ENCODE measurements around the gene RETREG3. TPM values are rescaled to one million over a fixed set of nuclear protein-coding genes. Genes with fewer than 3 reads are reported as not detected.
A peak's percentile ranks its signal among the peaks of the same experiment; 100 is the strongest.

The RETREG3 gene
- total and polyA plus RNA-seq, 9 of the 15 experiments (the other 6 are each of a cell fraction or from before 2014, with no cell fraction given), result 4.1 to 39.0 (median 16.9) TPM

DNA sequence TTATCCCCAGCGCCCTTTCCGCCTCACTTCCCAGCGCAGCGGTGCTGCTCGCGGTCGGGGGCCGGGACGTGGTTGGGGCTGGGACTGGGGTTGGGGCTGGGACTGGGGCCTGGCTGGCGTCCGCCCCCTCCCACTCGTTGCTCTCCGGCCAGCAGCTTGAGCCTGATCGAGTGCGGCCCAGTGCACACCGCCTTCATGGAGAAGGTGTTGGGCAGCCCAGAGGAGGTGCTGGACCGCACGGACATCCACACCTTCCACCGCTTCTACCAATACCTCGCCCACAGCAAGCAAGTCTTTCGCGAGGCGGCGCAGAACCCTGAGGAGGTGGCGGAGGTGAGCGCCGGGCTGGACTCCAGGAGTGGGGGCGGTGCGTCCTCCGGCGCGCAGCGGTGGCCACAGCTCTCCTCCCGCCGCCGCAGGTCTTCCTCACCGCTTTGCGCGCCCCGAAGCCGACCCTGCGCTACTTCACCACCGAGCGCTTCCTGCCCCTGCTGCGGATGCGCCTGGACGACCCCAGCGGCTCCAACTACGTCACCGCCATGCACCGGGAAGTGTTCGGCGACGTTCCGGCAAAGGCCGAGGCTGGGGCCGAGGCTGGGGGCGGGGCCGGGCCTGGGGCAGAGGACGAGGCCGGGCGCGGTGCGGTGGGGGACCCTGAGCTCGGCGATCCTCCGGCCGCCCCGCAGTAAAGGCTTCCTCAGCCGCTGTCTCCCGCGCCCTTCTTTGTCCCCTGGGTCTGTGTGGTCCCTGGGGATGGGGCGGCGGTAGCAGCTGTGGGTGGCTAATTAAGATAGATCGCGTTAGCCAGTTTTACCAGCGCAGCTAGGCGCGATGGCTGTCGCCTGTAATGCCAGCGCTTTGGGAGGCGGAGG is 54.7 kb downstream of the RETREG3 start (continued):
- TF ChIP-seq, protein P1, sequence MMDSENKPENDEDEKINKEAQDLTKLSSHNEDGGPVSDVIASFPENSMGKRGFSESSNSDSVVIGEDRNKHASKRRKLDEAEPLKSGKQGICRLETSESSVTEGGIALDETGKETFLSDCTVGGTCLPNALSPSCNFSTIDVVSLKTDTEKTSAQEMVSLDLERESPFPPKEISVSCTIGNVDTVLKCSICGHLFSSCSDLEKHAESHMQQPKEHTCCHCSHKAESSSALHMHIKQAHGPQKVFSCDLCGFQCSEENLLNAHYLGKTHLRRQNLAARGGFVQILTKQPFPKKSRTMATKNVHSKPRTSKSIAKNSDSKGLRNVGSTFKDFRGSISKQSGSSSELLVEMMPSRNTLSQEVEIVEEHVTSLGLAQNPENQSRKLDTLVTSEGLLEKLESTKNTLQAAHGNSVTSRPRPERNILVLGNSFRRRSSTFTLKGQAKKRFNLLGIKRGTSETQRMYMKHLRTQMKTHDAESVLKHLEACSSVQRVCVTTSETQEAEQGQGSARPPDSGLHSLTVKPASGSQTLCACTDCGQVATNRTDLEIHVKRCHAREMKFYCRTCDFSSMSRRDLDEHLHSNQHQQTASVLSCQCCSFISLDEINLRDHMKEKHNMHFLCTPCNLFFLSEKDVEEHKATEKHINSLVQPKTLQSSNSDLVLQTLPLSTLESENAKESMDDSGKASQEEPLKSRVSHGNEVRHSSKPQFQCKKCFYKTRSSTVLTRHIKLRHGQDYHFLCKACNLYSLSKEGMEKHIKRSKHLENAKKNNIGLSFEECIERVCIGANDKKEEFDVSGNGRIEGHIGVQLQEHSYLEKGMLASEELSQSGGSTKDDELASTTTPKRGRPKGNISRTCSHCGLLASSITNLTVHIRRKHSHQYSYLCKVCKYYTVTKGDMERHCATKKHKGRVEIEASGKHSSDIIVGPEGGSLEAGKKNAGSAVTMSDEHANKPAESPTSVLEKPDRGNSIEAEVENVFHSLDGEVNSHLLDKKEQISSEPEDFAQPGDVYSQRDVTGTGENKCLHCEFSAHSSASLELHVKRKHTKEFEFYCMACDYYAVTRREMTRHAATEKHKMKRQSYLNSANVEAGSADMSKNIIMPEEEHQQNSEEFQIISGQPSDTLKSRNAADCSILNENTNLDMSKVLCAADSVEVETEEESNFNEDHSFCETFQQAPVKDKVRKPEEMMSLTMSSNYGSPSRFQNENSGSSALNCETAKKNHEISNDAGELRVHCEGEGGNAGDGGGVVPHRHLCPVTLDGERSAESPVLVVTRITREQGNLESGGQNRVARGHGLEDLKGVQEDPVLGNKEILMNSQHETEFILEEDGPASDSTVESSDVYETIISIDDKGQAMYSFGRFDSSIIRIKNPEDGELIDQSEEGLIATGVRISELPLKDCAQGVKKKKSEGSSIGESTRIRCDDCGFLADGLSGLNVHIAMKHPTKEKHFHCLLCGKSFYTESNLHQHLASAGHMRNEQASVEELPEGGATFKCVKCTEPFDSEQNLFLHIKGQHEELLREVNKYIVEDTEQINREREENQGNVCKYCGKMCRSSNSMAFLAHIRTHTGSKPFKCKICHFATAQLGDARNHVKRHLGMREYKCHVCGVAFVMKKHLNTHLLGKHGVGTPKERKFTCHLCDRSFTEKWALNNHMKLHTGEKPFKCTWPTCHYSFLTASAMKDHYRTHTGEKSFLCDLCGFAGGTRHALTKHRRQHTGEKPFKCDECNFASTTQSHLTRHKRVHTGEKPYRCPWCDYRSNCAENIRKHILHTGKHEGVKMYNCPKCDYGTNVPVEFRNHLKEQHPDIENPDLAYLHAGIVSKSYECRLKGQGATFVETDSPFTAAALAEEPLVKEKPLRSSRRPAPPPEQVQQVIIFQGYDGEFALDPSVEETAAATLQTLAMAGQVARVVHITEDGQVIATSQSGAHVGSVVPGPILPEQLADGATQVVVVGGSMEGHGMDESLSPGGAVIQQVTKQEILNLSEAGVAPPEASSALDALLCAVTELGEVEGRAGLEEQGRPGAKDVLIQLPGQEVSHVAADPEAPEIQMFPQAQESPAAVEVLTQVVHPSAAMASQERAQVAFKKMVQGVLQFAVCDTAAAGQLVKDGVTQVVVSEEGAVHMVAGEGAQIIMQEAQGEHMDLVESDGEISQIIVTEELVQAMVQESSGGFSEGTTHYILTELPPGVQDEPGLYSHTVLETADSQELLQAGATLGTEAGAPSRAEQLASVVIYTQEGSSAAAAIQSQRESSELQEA (IDR thresholded peaks at IDR 0.05; ENCODE audit: low read depth), result no peak
- TF ChIP-seq ZNF778 (CRISPR knock-in tag; IDR thresholded peaks at IDR 0.05) (no peak), TARDBP (IDR thresholded peaks at IDR 0.05) (no peak), ARID1B (IDR thresholded peaks at IDR 0.05) (no peak), ZNF146 (CRISPR knock-in tag; IDR thresholded peaks at IDR 0.05; ENCODE audit: unreplicated experiment) (no peak), HIVEP1 (CRISPR knock-in tag; IDR thresholded peaks at IDR 0.05) (no peak), NONO (IDR thresholded peaks at IDR 0.05; ENCODE audit: low read depth in 2 of 2, low read length in 1 of 2) (no peak), ZNF408 (CRISPR knock-in tag; IDR thresholded peaks at IDR 0.05; ENCODE audit: low read depth) (no peak), MAZ (CRISPR knock-in tag; conservative IDR thresholded peaks at IDR 0.05 in 1 of 2, IDR thresholded peaks at IDR 0.05 in 1 of 2) (peak; percentile 66 to 92)
- TF ChIP-seq, protein P2, sequence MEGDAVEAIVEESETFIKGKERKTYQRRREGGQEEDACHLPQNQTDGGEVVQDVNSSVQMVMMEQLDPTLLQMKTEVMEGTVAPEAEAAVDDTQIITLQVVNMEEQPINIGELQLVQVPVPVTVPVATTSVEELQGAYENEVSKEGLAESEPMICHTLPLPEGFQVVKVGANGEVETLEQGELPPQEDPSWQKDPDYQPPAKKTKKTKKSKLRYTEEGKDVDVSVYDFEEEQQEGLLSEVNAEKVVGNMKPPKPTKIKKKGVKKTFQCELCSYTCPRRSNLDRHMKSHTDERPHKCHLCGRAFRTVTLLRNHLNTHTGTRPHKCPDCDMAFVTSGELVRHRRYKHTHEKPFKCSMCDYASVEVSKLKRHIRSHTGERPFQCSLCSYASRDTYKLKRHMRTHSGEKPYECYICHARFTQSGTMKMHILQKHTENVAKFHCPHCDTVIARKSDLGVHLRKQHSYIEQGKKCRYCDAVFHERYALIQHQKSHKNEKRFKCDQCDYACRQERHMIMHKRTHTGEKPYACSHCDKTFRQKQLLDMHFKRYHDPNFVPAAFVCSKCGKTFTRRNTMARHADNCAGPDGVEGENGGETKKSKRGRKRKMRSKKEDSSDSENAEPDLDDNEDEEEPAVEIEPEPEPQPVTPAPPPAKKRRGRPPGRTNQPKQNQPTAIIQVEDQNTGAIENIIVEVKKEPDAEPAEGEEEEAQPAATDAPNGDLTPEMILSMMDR (IDR thresholded peaks at IDR 0.05 in 2 of 3, conservative IDR thresholded peaks at IDR 0.05 in 1 of 3; ENCODE audit: insufficient read depth in 2 of 3, low read depth in 1 of 3, low read length in 3 of 3), result no peak
- TF ChIP-seq, protein P3, sequence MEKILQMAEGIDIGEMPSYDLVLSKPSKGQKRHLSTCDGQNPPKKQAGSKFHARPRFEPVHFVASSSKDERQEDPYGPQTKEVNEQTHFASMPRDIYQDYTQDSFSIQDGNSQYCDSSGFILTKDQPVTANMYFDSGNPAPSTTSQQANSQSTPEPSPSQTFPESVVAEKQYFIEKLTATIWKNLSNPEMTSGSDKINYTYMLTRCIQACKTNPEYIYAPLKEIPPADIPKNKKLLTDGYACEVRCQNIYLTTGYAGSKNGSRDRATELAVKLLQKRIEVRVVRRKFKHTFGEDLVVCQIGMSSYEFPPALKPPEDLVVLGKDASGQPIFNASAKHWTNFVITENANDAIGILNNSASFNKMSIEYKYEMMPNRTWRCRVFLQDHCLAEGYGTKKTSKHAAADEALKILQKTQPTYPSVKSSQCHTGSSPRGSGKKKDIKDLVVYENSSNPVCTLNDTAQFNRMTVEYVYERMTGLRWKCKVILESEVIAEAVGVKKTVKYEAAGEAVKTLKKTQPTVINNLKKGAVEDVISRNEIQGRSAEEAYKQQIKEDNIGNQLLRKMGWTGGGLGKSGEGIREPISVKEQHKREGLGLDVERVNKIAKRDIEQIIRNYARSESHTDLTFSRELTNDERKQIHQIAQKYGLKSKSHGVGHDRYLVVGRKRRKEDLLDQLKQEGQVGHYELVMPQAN (IDR thresholded peaks at IDR 0.05; ENCODE audit: borderline replicate concordance), result no peak
- TF ChIP-seq, protein P4, sequence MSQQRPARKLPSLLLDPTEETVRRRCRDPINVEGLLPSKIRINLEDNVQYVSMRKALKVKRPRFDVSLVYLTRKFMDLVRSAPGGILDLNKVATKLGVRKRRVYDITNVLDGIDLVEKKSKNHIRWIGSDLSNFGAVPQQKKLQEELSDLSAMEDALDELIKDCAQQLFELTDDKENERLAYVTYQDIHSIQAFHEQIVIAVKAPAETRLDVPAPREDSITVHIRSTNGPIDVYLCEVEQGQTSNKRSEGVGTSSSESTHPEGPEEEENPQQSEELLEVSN (IDR thresholded peaks at IDR 0.05; ENCODE audit: borderline replicate concordance in 1 of 2, extremely low read depth in 1 of 2, insufficient read depth in 1 of 2, insufficient read length in 1 of 2, low read depth in 1 of 2, low read length in 1 of 2, poor library complexity in 1 of 2, severe bottlenecking in 1 of 2), result peak; percentile 32 to 59
